Activated T-cell treated with anti-CD3 and anti-CD28 coated beads, Interleukin-2, amount 50 U/mL, for 72 hours (primary cell): ENCODE data around the gene GPC3. TPM values are rescaled to one million over a fixed set of nuclear protein-coding genes. Genes with fewer than 3 reads are reported as not detected.
"Not testable (repeated sequence)": the region's sequence is repeated elsewhere in the genome, so short reads cannot be mapped to it uniquely, and the experiment has no call there.

Experiments used
- ATAC-seq, 2 donors: fragments of 150-1000 bp; cut with Tn5 transposase; replicated peaks in 1 of 2; 2 replicates each; pipeline ENCODE4 v1.10.0; 2021; ENCODE audit warnings: moderate library complexity in 2 of 2, mild to moderate bottlenecking in 1 of 2
- DNase-seq, 2 donors: peaks; one replicate each; pipeline ENCODE4 v3.0.0; 2021 to 2022; ENCODE audit warnings: mixed read lengths in 1 of 2
- H3K27ac Mint-ChIP-seq: one replicate; pipeline ENCODE4 v1.8.0; 2022; ENCODE audit warnings: mild to moderate bottlenecking, moderate library complexity, mixed read lengths
- H3K27me3 Mint-ChIP-seq: one replicate; pipeline ENCODE4 v1.8.0; 2022; ENCODE audit warnings: low read depth, mixed read lengths
- H3K36me3 Mint-ChIP-seq, 2 donors: one replicate each; pipeline ENCODE4 v1.8.0; 2022; ENCODE audit warnings: mixed read lengths in 2 of 2, mild to moderate bottlenecking in 1 of 2; ENCODE audit not compliant: insufficient read depth in 2 of 2
- H3K4me1 Mint-ChIP-seq: one replicate; pipeline ENCODE4 v1.8.0; 2022; ENCODE audit warnings: low read depth, mixed read lengths
- H3K4me3 Mint-ChIP-seq, 2 donors: one replicate each; pipeline ENCODE4 v1.8.0; 2022; ENCODE audit warnings: mild to moderate bottlenecking in 2 of 2, mixed read lengths in 2 of 2, moderate library complexity in 2 of 2
- H3K9me3 Mint-ChIP-seq, 2 donors: one replicate each; pipeline ENCODE4 v1.8.0; 2022; ENCODE audit warnings: mixed read lengths in 2 of 2
- total RNA-seq, 2 donors: library from RNA; stranded (reverse); gene quantifications; one replicate each; pipeline ENCODE4 v1.2.3, GENCODE V29; 2022

Gene GPC3
- under 1 TPM; 0.39 to 0.41 TPM for total RNA-seq

GRCh38 chrX:133985164-133985966 is at the start of gene GPC3:
Gene GPC3, minus strand, starts transcription at chrX:133985594.
- Mint-ChIP-seq H3K36me3 (no peaks in the 10 kb centered on the region), H3K9me3 (no peaks in the 10 kb centered on the region), H3K4me3 (peak within 1 kb of the TSS; percentile 75 to 77), H3K4me1 (peaks cover 4% of the 10 kb centered on the region), H3K27me3 (peaks cover 55% of the 10 kb centered on the region), H3K27ac (no peak within 1 kb of the TSS)
- DNase-seq (peak; percentile 35 to 44), ATAC-seq (peak; percentile 89 to 91)

GRCh38 chrX:134032441-134032840 is 47.0 kb upstream of the GPC3 start:
- Mint-ChIP-seq H3K27me3 (peaks cover 43% of the 10 kb centered on the region), H3K36me3 (no peaks in the 10 kb centered on the region)

GRCh38 chrX:134026565-134027311 is 41.3 kb upstream of the GPC3 start:
- Mint-ChIP-seq H3K36me3 (no peaks in the 10 kb centered on the region), H3K4me1 (peaks cover 9% of the 10 kb centered on the region), H3K27ac (no peak overlapping the region), H3K4me3 (peak overlapping the region; percentile 34 to 39), H3K27me3 (peaks cover 36% of the 10 kb centered on the region), H3K9me3 (no peaks in the 10 kb centered on the region)
- peak; percentile 14 to 48 for DNase-seq
- ATAC-seq = peak; percentile 21 to 67

More at GRCh38 chrX:134032441-134032840, 47.0 kb upstream of the GPC3 start:
- Mint-ChIP-seq H3K4me1 (no peaks in the 10 kb centered on the region), H3K9me3 (no peaks in the 10 kb centered on the region), H3K27ac (no peak overlapping the region), H3K4me3 (no peak overlapping the region)
- DNase-seq (no peak), ATAC-seq (no peak)

GRCh38 chrX:134025986-134026545 is 40.7 kb upstream of the GPC3 start:
- H3K27ac Mint-ChIP-seq = no peak overlapping the region
- ATAC-seq (no peak), DNase-seq (no peak)
- peaks cover 9% of the 10 kb centered on the region for H3K4me1 Mint-ChIP-seq
- peak overlapping the region; percentile 34 to 39 for H3K4me3 Mint-ChIP-seq
- H3K9me3 Mint-ChIP-seq = no peaks in the 10 kb centered on the region
- H3K36me3 Mint-ChIP-seq = no peaks in the 10 kb centered on the region
- peaks cover 30% of the 10 kb centered on the region for H3K27me3 Mint-ChIP-seq

- ATAC-seq (no peak), DNase-seq (no peak)
- Mint-ChIP-seq H3K27me3 (peaks cover 30% of the 10 kb centered on the region), H3K4me1 (peaks cover 9% of the 10 kb centered on the region), H3K27ac (no peak overlapping the region), H3K4me3 (no peak overlapping the region), H3K36me3 (no peaks in the 10 kb centered on the region), H3K9me3 (no peaks in the 10 kb centered on the region)
Observed at GRCh38 chrX:134024686-134025377, 39.4 kb upstream of the GPC3 start.

- no peak for ATAC-seq
- no peak for DNase-seq
- Mint-ChIP-seq H3K4me1 (peaks cover 9% of the 10 kb centered on the region), H3K36me3 (no peaks in the 10 kb centered on the region), H3K9me3 (no peaks in the 10 kb centered on the region), H3K27me3 (peaks cover 28% of the 10 kb centered on the region), H3K4me3 (no peak overlapping the region), H3K27ac (no peak overlapping the region)
Observed at GRCh38 chrX:134023851-134024281, 38.5 kb upstream of the GPC3 start.

GRCh38 chrX:134020910-134021309 is 35.5 kb upstream of the GPC3 start:
- ATAC-seq (peak in 1 of 2 donors; percentile 51), DNase-seq (no peak)
- H3K27ac Mint-ChIP-seq = no peak overlapping the region
- peaks cover 32% of the 10 kb centered on the region for H3K27me3 Mint-ChIP-seq
- H3K36me3 Mint-ChIP-seq = no peaks in the 10 kb centered on the region
- H3K9me3 Mint-ChIP-seq = no peaks in the 10 kb centered on the region
- H3K4me3 Mint-ChIP-seq = no peak overlapping the region
- no peaks in the 10 kb centered on the region for H3K4me1 Mint-ChIP-seq

- no peak overlapping the region for H3K27ac Mint-ChIP-seq
- no peaks in the 10 kb centered on the region for H3K4me1 Mint-ChIP-seq
- H3K4me3 Mint-ChIP-seq = no peak overlapping the region
- ATAC-seq (no peak), DNase-seq (no peak)
- no peaks in the 10 kb centered on the region for H3K9me3 Mint-ChIP-seq
- peaks cover 37% of the 10 kb centered on the region for H3K27me3 Mint-ChIP-seq
- H3K36me3 Mint-ChIP-seq = no peaks in the 10 kb centered on the region
Observed at GRCh38 chrX:134019567-134020206, 34.3 kb upstream of the GPC3 start.

- H3K9me3 Mint-ChIP-seq, H3K36me3 Mint-ChIP-seq, H3K27ac Mint-ChIP-seq, H3K4me3 Mint-ChIP-seq, ATAC-seq, DNase-seq: not testable (repeated sequence)
- Mint-ChIP-seq H3K27me3 (peaks cover 44% of the 10 kb centered on the region), H3K4me1 (peaks cover 16% of the 10 kb centered on the region)
Observed at GRCh38 chrX:134016309-134016708, 30.9 kb upstream of the GPC3 start.

GRCh38 chrX:134015510-134015909 is 30.1 kb upstream of the GPC3 start:
- not testable (repeated sequence) for H3K27ac Mint-ChIP-seq, H3K4me3 Mint-ChIP-seq, ATAC-seq, H3K9me3 Mint-ChIP-seq, DNase-seq, H3K36me3 Mint-ChIP-seq
- Mint-ChIP-seq H3K27me3 (peaks cover 44% of the 10 kb centered on the region), H3K4me1 (peaks cover 16% of the 10 kb centered on the region)

GRCh38 chrX:134013524-134013923 is 28.1 kb upstream of the GPC3 start:
- Mint-ChIP-seq H3K4me1 (peaks cover 16% of the 10 kb centered on the region), H3K27me3 (peaks cover 49% of the 10 kb centered on the region), H3K36me3 (no peaks in the 10 kb centered on the region), H3K27ac (no peak overlapping the region), H3K9me3 (no peaks in the 10 kb centered on the region), H3K4me3 (no peak overlapping the region)
- DNase-seq (no peak), ATAC-seq (no peak)

GRCh38 chrX:134013092-134013497 is 27.7 kb upstream of the GPC3 start:
- H3K4me1 Mint-ChIP-seq = peaks cover 16% of the 10 kb centered on the region
- H3K27ac Mint-ChIP-seq = no peak overlapping the region
- ATAC-seq (peak; percentile 94 to 96), DNase-seq (peak; percentile 6)
- H3K36me3 Mint-ChIP-seq = no peaks in the 10 kb centered on the region
- peaks cover 49% of the 10 kb centered on the region for H3K27me3 Mint-ChIP-seq
- no peak overlapping the region for H3K4me3 Mint-ChIP-seq
- H3K9me3 Mint-ChIP-seq = no peaks in the 10 kb centered on the region
